G401.6 (cell line): ENCODE results near the gene UBE2R2.
A peak's percentile ranks its signal among the peaks of the same experiment; 100 is the strongest.
"Not testable (repeated sequence)": the region's sequence is repeated elsewhere in the genome, so short reads cannot be mapped to it uniquely, and the experiment has no call there.

ENCODE experiments used
- FAIRE-seq: peaks from 2 replicates; lab custom pipeline; 2012; peaks lifted over from hg19 to GRCh38; lab: Jason Lieb, UNC

Gene UBE2R2, protein sequence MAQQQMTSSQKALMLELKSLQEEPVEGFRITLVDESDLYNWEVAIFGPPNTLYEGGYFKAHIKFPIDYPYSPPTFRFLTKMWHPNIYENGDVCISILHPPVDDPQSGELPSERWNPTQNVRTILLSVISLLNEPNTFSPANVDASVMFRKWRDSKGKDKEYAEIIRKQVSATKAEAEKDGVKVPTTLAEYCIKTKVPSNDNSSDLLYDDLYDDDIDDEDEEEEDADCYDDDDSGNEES

DNA sequence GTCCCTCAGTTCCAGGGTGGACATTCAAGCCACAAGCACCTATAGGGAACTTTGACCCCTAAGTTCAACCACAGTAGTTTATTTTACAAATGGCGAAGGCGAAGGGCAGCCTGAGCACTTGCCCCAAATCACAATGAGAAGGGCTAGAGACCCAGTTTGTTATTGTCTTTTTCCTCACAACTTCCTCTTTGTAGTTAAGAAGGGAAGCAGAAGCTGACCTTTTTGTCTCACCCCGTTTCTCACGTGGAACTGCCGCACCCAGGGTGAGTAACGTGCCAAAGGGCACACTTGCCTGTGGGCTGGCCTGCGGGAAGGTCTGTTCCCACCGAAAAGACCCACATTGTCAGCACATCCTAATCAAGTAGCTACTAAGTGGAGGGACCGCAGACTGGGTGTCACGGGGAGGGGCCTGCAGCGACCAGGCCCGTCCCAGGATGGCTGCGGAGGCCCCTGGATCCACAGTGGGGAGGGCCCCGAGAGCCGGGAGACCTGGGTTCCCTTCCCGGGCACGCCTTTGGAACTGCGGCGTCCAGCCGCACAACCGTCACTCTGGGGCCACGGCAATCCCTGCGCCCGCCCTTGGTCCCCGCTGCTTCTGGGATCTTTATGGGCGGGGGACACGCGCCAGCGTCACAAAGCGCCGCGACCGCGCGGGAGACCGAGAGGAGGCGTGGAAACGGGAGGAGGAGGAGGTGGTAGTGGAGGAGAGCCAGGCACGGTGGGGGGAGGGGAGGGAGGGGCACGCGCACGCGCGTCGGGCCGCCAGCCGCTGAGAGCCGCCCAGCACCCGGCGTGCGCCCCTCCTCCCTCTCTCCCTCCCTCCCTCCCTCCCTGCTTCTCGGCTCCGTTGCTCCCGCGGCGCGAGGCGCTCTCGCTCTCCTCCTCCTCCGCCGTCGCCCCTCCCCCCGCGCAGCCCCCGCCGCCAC lies at the start of gene UBE2R2:
TSS of gene UBE2R2 (plus strand) at position 834 of the 926 bp plus-strand sequence. CDS start 598 bp downstream, outside the sequence.
- FAIRE-seq: no peak

DNA sequence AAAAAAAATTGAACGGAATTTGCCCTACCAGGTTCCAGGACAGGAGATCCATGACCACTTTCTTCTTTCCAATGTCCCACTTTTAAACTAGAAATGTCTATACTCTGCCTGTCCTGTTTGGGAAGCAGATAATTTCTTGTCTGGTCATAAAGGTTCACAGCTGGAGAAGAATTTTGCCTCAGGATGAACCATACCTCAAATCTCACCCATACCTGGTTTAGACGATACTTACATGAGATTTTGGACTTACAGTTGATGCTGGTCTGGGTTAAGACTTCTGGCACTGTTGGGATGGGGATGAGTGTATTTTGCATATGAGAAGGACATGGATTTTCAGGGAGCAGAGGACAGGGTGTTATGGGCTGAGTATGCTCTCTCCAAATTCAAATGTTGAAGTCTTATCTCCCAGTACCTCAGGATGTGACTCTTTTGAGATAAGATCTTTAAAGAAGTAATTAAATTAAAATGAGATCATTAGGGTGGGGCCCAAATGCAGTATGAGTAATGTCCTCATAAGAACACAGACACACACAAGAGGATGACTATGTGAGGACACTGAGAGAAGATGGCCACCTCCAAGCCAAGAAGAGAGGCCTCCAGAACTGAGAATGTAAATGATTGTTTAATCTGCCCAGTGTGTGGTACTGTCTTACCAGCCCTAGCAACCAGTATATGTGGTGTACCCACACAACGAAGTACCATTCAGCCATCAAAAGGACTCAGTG lies 46.6 kb upstream of the UBE2R2 start:
- not testable (repeated sequence) for FAIRE-seq

DNA sequence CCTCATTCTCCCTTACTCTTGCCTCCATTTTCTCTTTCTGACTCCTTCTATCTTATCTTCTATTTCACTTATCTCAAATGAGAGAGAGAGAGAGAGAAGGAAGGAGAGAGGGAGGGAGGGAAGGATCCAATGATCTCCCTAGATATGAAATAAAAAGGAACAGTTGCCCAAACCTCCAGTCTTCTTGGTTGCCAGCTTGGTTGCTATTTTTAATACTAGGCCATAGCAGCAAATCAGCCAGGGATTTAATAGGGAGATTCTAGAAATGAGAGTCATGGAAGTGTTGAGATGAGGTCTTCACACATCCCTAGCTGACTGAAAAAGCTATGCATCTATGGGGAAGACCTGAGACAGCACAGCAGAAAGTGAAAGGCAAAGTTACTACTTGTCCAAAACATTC lies 43.8 kb upstream of the UBE2R2 start:
- FAIRE-seq: not testable (repeated sequence)

DNA sequence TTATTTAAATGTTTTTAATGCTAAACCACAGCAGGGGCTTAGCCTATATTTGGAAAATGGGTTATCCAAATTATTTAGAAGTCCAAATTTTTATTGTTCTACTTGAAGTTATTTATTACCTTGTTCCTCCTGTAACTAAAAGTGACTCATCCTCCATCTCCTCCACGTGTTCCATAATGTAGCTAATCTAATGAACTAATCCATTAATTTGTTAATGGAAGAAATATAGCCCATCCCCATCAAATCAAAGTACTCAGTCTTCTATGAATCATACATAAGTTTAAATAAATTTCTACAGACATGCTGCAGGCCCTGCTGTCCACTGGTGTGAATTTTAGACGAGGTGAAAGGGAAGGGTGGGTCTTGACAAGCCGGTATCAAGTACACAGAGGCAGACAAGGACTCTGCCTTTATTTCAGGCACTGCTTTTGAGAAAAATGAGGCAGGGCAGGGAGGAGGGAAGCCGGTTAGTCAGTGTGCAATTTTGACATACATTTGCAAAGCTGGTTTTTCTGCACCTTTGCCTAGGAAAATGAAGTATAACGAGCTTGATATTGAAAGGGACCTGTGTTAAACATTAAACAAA lies 42.8 kb upstream of the UBE2R2 start:
- not testable (repeated sequence) for FAIRE-seq

DNA sequence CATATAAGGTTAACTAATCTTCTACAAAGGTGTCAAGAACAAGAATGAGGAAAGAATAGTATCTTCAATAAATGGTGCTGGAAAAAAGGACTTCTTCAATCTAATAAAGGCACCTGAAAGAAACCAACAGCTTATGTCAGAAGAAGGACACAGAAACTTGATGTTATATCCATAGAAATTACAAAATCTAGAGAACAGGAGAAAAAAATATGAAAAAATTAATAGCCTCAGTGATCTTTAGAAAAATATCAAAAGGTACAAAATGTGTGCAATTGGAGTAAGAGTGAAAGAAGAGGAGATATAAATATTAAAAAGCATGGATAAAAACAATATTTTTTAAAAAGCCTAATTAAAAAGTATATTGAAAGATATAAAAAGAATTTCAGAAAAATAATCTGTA lies 40.4 kb upstream of the UBE2R2 start:
- FAIRE-seq: peak; percentile 37

DNA sequence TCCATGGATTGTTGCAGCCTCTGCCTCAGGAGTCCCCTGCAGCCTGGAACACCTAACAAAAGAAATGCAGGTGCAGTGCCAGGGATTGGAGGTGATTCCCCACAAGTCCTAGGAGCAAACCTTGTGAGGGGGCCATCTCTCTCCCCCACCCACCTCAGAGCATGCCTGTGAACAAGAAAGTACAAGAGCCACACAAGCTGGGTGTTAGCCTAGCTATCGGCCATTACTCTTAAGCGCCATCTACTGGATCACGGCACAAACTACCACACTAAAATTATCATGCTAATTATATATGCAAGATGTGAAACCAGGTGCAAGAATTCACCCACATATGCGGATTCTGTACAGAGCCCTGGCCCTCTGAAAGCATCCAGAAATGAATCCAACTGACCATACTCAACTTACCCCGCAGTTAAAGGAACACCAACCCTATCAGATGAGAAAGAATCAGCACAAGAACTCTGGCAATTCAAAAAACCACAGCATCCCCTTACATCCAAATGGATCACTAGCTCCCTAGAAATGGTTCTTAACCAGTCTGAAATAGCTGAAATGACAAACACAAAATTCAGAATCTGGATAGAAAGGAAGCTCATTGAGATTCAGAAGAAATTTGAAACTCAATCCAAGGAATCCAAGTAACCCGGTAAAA lies 38.1 kb upstream of the UBE2R2 start:
- FAIRE-seq: peak; percentile 58

DNA sequence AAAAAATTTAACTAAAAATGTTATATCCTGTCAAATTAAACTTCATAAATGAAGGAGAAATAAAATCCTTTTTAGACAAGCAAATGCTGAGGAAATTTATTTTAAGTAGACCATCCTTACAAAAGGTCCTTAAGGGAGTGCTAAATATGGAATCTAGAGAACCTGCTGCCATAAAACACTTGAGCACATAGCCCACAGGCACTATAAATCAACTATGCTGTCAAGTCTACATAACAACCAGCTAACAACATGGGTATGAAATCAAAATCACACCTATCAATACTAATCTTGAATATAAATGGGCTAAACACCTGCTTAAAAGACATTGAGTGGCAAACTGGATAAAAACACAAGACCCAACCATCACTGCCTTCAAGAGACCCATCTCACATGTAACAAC lies 36.7 kb upstream of the UBE2R2 start:
- FAIRE-seq: no peak

DNA sequence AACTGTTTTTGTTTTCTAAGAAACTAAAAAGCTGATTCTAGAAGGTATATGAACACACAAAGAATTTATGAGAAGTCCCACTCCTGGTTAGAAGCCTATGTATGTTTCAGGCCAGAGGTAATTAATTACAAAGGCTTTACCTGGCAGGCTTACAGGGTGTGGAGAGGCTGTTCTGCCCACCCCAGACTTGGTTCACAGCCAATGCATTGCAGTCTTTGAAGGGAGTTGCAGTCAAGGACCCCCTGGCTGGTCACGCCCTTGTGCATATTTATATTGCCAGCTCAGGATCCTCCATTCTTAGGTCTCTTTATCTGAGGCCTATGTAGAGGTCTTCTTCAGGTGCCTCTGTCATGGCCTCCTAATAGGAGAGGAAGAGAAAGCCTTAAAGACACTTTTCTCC lies 35.2 kb upstream of the UBE2R2 start:
- FAIRE-seq: no peak

DNA sequence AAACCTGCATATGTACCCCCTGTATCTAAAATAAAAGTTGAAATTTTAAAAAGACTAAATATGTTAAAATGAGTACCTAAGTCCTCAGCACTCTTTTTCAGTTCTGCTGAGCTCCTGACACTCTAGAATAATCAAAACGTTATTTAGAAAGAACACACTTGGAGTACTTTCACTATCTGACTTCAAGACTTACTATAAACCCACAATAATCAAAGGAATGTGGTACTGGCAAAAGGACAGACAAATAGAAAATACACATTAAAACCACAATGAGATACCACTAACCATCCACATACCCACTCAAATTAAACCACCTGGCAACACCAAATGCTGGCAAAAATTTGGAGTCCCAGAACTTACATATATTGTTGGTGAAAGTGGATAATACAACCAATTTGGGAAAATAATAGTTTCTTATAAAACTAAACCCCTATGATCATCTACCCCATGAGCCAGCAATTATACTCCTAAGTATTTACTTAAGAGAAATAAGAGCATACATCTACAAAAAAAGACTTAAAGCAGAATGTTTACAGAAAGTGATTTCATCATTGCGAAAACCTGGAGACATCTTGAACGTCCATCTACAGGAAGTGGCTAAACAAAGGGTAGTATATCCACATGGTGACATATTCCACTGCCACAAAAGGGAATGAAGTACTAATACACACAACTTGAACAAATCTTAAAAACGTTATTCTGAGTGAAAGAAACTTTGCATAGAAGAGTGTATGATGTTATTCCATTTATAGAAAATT lies 34.4 kb upstream of the UBE2R2 start:
- FAIRE-seq: no peak

DNA sequence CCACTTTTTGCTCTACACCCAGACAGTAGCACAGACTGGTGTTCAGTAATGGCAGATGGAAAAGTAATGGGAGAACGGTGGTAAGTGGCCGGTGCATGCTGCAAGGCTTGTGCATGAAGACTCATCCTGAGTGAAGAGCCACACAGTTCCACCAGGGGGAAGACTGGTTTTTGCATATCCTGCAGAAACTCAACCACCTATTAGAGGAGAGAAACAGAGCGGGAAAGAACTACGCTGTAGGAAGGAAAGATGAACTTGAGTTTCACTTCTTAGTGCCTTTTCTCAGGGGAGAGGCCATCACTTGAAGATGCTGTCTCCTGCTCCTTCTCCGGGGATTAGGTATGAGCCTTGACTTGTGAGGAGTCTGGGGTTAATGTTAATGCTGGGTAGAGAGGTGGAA lies 31.0 kb upstream of the UBE2R2 start:
- FAIRE-seq: no peak

DNA sequence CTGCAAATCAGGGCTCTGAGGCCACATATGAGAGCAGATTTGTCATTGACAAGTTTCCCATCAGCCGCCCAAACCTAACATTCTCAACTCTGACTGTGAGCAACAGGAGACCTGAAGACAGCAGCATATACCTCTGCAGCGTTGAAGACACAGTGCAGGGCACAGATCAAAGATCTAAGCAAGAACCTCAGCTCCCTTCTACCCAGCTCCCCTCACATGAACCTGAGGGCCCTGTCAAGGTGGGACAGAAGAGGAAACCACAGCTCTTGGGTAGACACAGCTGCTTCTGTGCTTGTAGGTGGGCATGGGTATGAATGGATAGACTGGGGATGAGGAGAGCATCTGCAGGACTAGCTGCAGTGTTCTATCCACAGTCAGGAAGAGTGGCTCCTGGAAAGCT lies 30.3 kb upstream of the UBE2R2 start:
- no peak for FAIRE-seq

DNA sequence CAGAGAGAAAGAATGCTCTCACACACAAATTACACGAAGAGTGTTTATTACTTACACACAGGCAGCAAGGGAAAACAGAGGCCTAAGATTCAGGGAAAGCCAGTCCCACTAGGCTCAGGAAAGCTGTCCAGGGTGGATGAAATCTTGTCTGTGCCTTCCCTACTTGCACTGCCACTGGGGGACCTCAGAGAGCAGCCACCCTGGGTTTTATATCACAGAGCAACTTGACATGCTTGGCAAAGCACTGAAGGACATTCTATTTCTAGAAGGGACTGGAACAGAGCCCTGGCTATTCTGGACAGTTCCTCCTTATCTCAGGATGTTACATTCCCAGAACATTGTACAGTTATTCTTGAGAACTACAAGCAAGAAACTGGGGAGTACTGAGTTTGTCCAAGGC lies 29.1 kb upstream of the UBE2R2 start:
- FAIRE-seq: no peak

DNA sequence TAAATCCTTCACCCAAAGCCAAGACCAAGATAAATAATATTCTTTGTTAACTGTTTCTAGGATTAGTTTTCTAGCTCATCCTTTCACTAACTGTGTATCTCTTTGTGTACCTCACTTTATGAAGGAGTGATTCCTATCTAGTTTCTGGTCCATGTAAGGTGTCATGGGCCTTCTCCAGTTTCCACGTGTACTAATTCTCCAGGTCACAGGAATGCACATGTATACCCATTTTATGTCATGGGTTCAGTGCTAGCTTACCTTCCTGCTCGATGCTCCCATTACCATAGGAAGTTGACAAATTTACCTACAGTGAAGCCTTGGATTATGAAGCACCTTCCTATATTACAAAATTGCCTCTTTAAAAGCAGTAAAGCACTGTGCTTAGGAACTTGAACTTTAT lies 27.5 kb upstream of the UBE2R2 start:
- FAIRE-seq: not testable (repeated sequence)

DNA sequence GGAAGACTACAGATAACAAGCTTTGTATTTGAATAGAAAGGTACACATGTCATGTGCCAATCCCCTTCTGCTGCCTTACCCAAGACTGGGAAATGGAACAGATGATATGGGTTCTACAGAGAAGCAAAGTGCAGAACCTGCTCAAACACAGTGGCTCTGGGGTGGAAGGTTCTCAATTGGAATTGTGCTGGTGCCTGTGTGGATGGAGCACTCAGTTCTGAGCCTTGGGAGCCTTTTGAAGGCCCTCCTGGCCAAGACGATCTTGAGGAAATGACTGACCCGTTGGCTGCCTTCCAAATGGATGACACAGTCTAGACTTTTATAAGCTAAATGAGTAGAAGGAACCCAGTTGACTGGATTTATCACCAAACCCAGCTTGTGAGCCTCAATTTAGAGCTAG lies 25.8 kb upstream of the UBE2R2 start:
- FAIRE-seq: no peak

DNA sequence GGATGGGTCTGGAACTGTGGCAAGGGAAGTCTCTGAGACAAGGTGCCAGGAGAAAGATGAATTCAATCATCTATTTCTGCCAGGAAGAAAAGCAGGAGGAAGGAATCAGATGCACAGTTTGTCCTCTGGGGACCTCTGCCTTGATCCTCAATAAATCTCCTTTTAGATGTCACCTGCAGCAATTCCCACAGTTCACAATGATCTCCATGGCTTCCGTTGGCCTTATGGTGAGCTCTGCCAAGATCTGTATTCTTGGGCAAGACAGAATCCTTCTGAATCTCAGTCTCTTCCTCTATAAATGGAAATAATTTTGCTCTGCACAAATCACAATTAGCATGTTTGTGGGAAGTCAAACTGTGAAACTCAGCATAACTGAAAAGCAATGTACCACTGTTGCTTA lies 23.5 kb upstream of the UBE2R2 start:
- FAIRE-seq: not testable (repeated sequence)

DNA sequence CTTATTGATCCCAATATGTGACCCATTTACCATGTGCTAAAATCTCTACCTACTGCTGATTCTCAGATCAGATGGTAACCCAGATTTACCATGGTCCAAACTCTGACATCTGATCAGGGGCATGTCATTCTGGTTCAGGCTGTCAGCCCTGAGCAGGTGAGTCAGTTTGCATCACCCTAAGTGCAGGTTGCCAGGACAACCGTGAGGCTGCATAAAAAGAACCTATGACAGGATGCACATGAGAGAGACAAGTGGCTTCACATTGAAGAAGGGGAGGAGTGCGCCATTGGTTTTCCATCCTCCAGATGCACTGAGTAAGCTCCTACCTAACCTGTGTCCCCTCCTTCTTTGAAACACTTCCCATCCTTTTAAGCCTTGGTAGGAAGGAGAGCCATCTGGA lies 22.4 kb upstream of the UBE2R2 start:
- FAIRE-seq: no peak

DNA sequence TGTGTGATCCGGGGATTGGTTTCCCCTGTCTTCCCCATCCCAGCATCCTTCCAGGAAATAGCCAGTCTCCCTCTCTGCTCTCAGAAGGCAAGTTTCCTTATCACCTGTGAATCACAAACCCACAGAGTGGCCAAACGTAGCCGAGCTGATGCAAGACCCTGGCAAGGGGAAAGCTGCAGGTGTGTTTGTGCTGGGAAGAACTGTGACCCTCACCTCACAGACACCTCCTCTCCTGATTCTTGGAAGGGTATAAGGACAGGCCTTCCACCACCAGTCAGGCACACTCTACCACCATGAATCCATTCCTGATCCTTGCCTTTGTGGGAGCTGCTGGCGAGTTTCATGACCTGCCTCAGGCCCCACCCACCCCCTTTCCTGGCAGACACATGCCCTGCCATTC lies 21.7 kb upstream of the UBE2R2 start, which contains the start of gene PRSS3:
TSS of gene PRSS3 (plus strand) at position 281 of the 400 bp plus-strand sequence. CDS start at position 294, 13 bp downstream.
- FAIRE-seq: no peak

DNA sequence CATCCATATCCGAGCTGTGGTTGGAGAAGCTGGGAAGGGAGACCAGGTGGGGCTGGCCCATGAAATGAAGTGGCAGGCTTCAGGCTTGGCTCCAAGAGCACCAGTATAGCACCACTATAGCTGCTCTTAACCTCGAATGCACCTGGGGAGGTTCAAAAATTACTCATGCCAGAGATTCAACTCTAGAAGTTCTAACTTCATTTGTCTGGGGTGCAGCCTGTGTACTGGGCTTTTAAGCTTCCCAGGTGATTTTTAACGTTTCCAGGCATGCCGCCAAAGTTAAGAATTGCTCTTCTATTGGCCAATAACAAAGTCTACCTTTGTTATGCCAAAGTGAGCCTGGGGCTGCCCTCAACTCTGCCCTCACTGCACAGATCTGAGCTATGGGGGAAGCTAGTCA lies 21.1 kb upstream of the UBE2R2 start:
- no peak for FAIRE-seq

DNA sequence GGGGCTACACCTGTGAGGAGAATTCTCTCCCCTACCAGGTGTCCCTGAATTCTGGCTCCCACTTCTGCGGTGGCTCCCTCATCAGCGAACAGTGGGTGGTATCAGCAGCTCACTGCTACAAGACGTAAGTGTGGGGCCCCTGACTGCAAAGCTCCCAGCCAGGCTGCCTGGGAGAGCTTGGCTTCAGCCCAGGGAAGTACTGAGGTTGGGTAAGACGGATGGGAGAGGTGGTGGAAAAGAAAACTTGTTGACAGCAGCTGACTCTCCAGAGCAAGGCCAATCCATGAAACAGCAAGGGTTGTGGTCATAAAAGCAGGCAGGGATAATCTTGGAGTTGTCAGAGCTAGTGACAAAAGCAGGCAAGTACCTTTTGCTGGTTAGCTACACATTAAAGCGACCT lies 20.3 kb upstream of the UBE2R2 start:
- FAIRE-seq: not testable (repeated sequence)

DNA sequence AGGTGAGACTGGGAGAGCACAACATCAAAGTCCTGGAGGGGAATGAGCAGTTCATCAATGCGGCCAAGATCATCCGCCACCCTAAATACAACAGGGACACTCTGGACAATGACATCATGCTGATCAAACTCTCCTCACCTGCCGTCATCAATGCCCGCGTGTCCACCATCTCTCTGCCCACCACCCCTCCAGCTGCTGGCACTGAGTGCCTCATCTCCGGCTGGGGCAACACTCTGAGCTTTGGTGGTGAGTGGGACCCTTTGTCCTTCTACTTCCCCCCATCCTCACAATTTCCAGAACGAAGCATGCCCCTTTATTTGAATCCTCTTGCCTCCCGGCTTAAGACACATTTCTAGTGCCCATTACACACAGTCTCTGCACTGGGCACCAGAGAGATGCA lies 19.1 kb upstream of the UBE2R2 start:
- FAIRE-seq: no peak

DNA sequence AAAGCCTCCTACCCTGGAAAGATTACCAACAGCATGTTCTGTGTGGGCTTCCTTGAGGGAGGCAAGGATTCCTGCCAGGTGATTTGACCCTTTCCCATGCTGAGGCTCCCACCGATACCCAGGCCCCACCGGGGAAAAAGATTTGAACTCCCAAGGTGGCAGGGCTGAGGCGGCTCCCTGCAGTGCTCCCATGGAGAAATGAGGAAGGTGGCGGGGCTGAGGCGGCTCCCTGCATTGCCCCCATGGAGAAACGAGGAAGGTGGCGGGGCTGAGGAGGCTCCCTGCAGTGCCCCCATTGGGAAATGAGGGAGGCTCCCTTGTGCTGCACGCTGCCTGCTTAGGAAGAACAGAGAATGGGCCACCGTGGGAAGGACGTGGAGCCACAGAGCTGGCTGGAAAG lies 18.4 kb upstream of the UBE2R2 start:
- no peak for FAIRE-seq
